Progenitor cell of endocrine pancreas (in vitro differentiated cells): Measurements from ENCODE around the gene CARS1. TPM values are rescaled to one million over a fixed set of nuclear protein-coding genes. Genes with fewer than 3 reads are reported as not detected.

Experiments used
- DNase-seq: peaks from one replicate; pipeline ENCODE4 v3.0.0; 2021; ENCODE audit warnings: low spot score; ENCODE audit not compliant: unreplicated experiment
- H3K27ac Mint-ChIP-seq: 2 replicates; pipeline ENCODE4 v1.8.0; 2021; ENCODE audit warnings: mild to moderate bottlenecking, moderate library complexity, mixed read lengths
- H3K27me3 Mint-ChIP-seq: 2 replicates; pipeline ENCODE4 v1.8.0; 2021; ENCODE audit warnings: mixed read lengths
- H3K36me3 Mint-ChIP-seq: 2 replicates; pipeline ENCODE4 v1.8.0; 2022; ENCODE audit warnings: mixed read lengths; ENCODE audit not compliant: insufficient read depth
- H3K4me1 Mint-ChIP-seq: 2 replicates; pipeline ENCODE4 v1.8.0; 2021; ENCODE audit warnings: low read depth, mixed read lengths
- H3K4me3 Mint-ChIP-seq: 2 replicates; pipeline ENCODE4 v1.8.0; 2021; ENCODE audit warnings: low read depth, mild to moderate bottlenecking, moderate library complexity, mixed read lengths
- H3K9me3 Mint-ChIP-seq: 2 replicates; pipeline ENCODE4 v1.8.0; 2021; ENCODE audit warnings: low read depth, mixed read lengths
- total RNA-seq: library from RNA; stranded (reverse); gene quantifications from 2 replicates; pipeline ENCODE4 v1.2.1, GENCODE V29; 2021
- TF ChIP-seq, protein P1 (sequence below): fragments of 200-600 bp; sonication (generic); IDR thresholded peaks from one replicate; pipeline ENCODE4 v1.5.0; 2021; ENCODE audit warnings: antibody characterized with exemption, mild to moderate bottlenecking; ENCODE audit not compliant: unreplicated experiment

CARS1 gene
- total RNA-seq, 1 donor from 2014 or later: 56.4 TPM

DNA sequence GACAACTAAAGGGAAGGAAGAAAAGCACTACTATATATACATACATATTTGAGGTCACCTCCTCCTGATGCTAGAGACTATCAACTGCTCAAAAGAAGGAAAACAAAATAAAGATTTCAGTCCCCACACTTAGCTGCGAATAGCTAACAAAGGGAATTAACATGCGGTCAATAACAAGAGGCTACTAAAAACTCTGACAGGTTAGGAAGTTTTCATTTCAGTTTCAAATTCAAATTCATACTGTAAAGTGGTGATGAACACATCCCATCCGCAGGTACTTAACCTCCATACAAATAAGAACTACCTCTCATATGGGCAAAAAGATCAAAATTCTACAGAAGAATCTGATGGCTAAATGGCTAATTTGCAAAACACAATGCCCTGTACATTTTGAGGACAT lies 67.7 kb downstream of the CARS1 start:
- H3K36me3 Mint-ChIP-seq: peaks cover 8% of the 10 kb centered on the region
- no peaks in the 10 kb centered on the region for H3K27me3 Mint-ChIP-seq

DNA sequence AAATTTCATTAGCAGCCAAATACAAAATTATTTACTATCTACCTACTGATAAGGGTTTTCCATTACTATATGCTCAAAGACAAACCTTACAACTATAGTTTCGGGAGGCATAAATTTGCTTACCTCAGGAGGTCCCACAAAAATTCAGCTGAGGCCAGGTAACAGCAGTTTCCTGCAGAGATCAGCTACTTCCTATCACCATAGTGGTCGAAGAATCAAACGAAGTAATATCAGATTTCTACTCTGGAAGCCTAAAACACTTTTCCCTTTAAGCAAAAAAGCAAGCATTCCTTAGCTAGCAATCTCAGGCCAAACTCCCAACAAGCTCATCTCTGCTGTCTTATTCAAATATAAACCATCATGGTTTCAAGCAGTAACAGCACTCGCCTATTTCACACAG lies 68.2 kb downstream of the CARS1 start:
- H3K27ac Mint-ChIP-seq: peak overlapping the region; percentile 79
- peaks cover 9% of the 10 kb centered on the region for H3K36me3 Mint-ChIP-seq
- H3K4me1 Mint-ChIP-seq: peaks cover 29% of the 10 kb centered on the region

More for the DNA sequence above, 67.7 kb downstream of the CARS1 start:
- H3K4me1 Mint-ChIP-seq: peaks cover 28% of the 10 kb centered on the region
- H3K27ac Mint-ChIP-seq: peak overlapping the region; percentile 79
- H3K9me3 Mint-ChIP-seq: no peaks in the 10 kb centered on the region
- H3K4me3 Mint-ChIP-seq: peak overlapping the region; percentile 98
- TF ChIP-seq, protein P1, sequence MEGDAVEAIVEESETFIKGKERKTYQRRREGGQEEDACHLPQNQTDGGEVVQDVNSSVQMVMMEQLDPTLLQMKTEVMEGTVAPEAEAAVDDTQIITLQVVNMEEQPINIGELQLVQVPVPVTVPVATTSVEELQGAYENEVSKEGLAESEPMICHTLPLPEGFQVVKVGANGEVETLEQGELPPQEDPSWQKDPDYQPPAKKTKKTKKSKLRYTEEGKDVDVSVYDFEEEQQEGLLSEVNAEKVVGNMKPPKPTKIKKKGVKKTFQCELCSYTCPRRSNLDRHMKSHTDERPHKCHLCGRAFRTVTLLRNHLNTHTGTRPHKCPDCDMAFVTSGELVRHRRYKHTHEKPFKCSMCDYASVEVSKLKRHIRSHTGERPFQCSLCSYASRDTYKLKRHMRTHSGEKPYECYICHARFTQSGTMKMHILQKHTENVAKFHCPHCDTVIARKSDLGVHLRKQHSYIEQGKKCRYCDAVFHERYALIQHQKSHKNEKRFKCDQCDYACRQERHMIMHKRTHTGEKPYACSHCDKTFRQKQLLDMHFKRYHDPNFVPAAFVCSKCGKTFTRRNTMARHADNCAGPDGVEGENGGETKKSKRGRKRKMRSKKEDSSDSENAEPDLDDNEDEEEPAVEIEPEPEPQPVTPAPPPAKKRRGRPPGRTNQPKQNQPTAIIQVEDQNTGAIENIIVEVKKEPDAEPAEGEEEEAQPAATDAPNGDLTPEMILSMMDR: no peak
- DNase-seq: no peak

DNA sequence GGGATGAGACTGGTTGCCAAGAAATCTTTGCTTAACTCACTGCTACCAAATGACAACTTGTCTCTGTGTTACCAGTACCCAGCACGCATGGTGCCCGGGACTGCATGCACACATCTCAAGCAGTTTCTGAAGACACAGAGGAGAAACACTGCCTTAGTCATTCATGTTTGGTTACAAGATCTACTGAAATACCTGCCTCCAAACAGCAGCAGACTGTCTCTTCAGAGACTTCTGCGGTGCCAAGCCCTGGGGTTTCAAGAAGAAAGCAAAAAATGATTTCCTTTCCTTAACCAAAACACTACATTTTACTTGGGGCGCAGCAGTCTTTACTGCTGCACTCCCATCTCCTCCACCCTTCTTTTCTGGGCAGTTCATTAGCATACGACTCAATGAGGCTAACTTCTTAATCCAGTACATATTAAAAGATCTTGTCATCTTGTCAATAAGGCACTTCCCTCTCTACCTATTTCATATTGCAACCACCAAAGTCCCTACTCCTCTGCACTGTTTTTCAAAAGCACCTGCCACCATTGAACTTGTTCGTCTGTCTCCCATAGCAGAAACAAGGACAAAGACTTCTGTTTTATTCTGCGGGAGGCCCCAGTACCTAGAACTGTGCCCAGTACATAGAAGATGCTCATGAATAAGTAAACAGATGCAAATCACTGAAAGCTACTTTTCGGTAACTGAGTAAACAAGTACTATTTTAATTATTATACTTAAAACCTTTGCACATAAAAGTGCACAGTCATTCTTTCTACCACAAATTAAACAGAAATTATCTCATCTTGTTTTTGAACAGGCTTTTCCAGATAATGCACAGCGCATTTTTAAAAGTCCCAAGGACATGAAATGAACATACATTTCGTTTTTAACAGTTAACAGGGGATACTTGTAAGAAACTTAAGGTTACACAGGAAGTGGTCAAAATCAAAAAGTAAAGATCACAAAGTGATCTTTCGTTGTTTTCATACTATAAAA lies 69.1 kb downstream of the CARS1 start:
- TF ChIP-seq, protein P1: no peak
- peak overlapping the region; percentile 79 for H3K27ac Mint-ChIP-seq
- H3K27me3 Mint-ChIP-seq: no peaks in the 10 kb centered on the region
- H3K4me3 Mint-ChIP-seq: peak overlapping the region; percentile 98
- H3K4me1 Mint-ChIP-seq: peaks cover 29% of the 10 kb centered on the region
- H3K9me3 Mint-ChIP-seq: no peaks in the 10 kb centered on the region
- no peak for DNase-seq
- H3K36me3 Mint-ChIP-seq: peaks cover 10% of the 10 kb centered on the region

More for the DNA sequence above, 68.2 kb downstream of the CARS1 start:
- Mint-ChIP-seq H3K4me3 (peak overlapping the region; percentile 98), H3K9me3 (no peaks in the 10 kb centered on the region), H3K27me3 (no peaks in the 10 kb centered on the region)
- DNase-seq: no peak
- TF ChIP-seq, protein P1: no peak

DNA sequence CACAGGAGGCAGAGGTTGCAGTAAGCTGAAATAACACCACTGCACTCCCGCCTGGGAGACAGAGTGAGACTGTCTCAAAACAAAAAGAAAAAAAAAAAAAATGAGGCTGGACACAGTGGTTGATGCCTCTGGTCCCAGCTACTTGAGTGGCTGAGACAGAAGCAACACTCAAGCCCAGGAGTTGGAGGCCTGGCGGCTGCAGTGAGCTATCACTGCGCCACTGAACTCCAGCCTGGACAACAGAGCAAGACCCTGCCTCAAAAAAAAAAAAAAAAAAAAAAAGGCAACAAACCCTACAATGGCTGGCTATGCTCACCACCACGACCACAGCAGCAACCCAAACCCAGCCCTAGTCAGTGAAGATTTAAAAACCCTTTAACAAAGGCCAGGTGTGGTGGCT lies 73.3 kb downstream of the CARS1 start:
- Mint-ChIP-seq H3K4me1 (peaks cover 18% of the 10 kb centered on the region), H3K4me3 (no peak overlapping the region), H3K9me3 (no peaks in the 10 kb centered on the region), H3K27ac (no peak overlapping the region), H3K27me3 (no peaks in the 10 kb centered on the region), H3K36me3 (peaks cover 12% of the 10 kb centered on the region)
- TF ChIP-seq, protein P1: no peak
- no peak for DNase-seq

DNA sequence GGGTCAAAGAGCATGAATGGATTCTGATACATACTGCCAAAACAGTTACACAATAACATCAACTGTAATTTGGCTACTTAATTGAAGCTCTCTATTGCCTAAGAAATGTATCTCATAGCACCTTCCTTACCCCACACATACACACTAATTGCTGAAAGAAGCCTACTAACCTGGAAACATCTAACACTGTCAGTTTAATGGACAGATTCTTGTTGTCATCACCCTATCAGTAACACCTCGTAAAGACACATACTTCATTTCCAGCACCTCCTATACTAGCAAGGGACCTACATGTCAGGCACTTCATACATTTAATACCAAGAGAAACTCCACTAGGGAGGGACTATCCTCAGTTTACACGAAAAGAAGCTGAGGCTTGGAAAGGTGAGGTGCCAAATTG lies 75.0 kb downstream of the CARS1 start:
- Mint-ChIP-seq H3K27me3 (no peaks in the 10 kb centered on the region), H3K4me1 (peaks cover 6% of the 10 kb centered on the region)

More for the DNA sequence above, 75.0 kb downstream of the CARS1 start:
- peaks cover 10% of the 10 kb centered on the region for H3K36me3 Mint-ChIP-seq
- TF ChIP-seq, protein P1: no peak
- no peak for DNase-seq
- H3K9me3 Mint-ChIP-seq: no peaks in the 10 kb centered on the region
- no peak overlapping the region for H3K27ac Mint-ChIP-seq
- H3K4me3 Mint-ChIP-seq: no peak overlapping the region
